Measurements from ENCODE around the gene KRT32.

GRCh38 chr17:41503202-41503601, 36.0 kb upstream of the KRT32 start:
- no peak for TF ChIP-seq POLR2A (IDR thresholded peaks at IDR 0.05)
- no peak for TF ChIP-seq CTCF (IDR thresholded peaks at IDR 0.05)

Measured in lower leg skin (tissue), 3 donors.